Measurements from ENCODE around the gene ADM5. TPM values are rescaled to one million over a fixed set of nuclear protein-coding genes. Genes with fewer than 3 reads are reported as not detected.

Gene ADM5
- total RNA-seq, 1 experiment from 2014 or later = 4.7 TPM

- POLR2A ChIA-PET = no interaction called here
- H3K4me3 ChIP-seq (ENCODE audit: low read depth in 2 of 2, low read length in 2 of 2) = no peak overlapping the region
- intact Hi-C loops (cut with micrococcal nuclease; ENCODE audit: unreplicated experiment) = no loop called here
Measured at GRCh38 chr19:49699364-49699763, 10.0 kb downstream of the ADM5 start.

GRCh38 chr19:49700563-49700962 lies 11.2 kb downstream of the ADM5 start:
- BruUV-seq (replicated peaks) = no TSS peak
- Histone ChIP-seq H3K4me3 (ENCODE audit: low read depth in 2 of 2, low read length in 2 of 2) (no peak overlapping the region; a peak in 1 of 4 replicates), H3K27me3 (ENCODE audit: control insufficient read depth, insufficient read depth, low read length) (no peaks in the 10 kb centered on the region), H3K27ac (ENCODE audit: low read length) (no peak overlapping the region), H3K9me3 (ENCODE audit: control insufficient read depth, insufficient read depth, low read depth, low read length) (no peaks in the 10 kb centered on the region), H3K36me3 (ENCODE audit: control insufficient read depth, insufficient read depth, low read length) (no peaks in the 10 kb centered on the region), H3K4me1 (ENCODE audit: control insufficient read depth, insufficient read depth, low read length) (no peaks in the 10 kb centered on the region)
- TF ChIP-seq REST (IDR thresholded peaks at IDR 0.05; ENCODE audit: insufficient read depth in 1 of 2, low read depth in 2 of 2, low read length in 1 of 2) = no peak
- no peak for TF ChIP-seq TCF7L2 (IDR thresholded peaks at IDR 0.05; ENCODE audit: low read depth, low read length)
- TF ChIP-seq SIN3A (IDR thresholded peaks at IDR 0.05; ENCODE audit: borderline replicate concordance, insufficient read depth, low read depth, low read length) = no peak
- no peak for TF ChIP-seq CTCF (IDR thresholded peaks at IDR 0.05)
- no peak for TF ChIP-seq POLR2AphosphoS5 (IDR thresholded peaks at IDR 0.05; ENCODE audit: low read depth, low read length)
- DNase-seq (ENCODE audit: low read depth, low spot score) (no peak), ATAC-seq (peak; percentile 76)
- in situ Hi-C loops (cut with HindIII; ENCODE audit: low pct_unique_long_range_greater_than_20kb, low sequenced_read_pairs) (no loop called here), intact Hi-C loops (cut with micrococcal nuclease; ENCODE audit: unreplicated experiment) (no loop called here)
- ChIA-PET POLR2A (no interaction called here), CTCF (no interaction called here)

More at GRCh38 chr19:49699364-49699763, 10.0 kb downstream of the ADM5 start:
- CTCF ChIA-PET = interaction anchor here (0.6 kb wide), 1 partner anchor 706 kb away, joined by 3 read pairs; the partner anchor contains the start of gene GYS1
- ATAC-seq (no peak), DNase-seq (ENCODE audit: low read depth, low spot score) (no peak)
- in situ Hi-C loops (cut with HindIII; ENCODE audit: low pct_unique_long_range_greater_than_20kb, low sequenced_read_pairs) = no loop called here
- no TSS peak for BruUV-seq (replicated peaks)
- H3K27me3 ChIP-seq (ENCODE audit: control insufficient read depth, insufficient read depth, low read length) = no peaks in the 10 kb centered on the region
- H3K27ac ChIP-seq (ENCODE audit: low read length) = no peak overlapping the region
- no peaks in the 10 kb centered on the region for H3K9me3 ChIP-seq (ENCODE audit: control insufficient read depth, insufficient read depth, low read depth, low read length)
- no peaks in the 10 kb centered on the region for H3K36me3 ChIP-seq (ENCODE audit: control insufficient read depth, insufficient read depth, low read length)
- no peak for TF ChIP-seq TCF7L2 (IDR thresholded peaks at IDR 0.05; ENCODE audit: low read depth, low read length)
- no peak for TF ChIP-seq SIN3A (IDR thresholded peaks at IDR 0.05; ENCODE audit: borderline replicate concordance, insufficient read depth, low read depth, low read length)
- no peak for TF ChIP-seq CTCF (IDR thresholded peaks at IDR 0.05)
- TF ChIP-seq REST (IDR thresholded peaks at IDR 0.05; ENCODE audit: insufficient read depth in 1 of 2, low read depth in 2 of 2, low read length in 1 of 2) = no peak
- TF ChIP-seq POLR2AphosphoS5 (IDR thresholded peaks at IDR 0.05; ENCODE audit: low read depth, low read length) = no peak
- no peaks in the 10 kb centered on the region for H3K4me1 ChIP-seq (ENCODE audit: control insufficient read depth, insufficient read depth, low read length)

All from Panc1 (cell line).